Right lobe of liver (tissue), 4 donors: ENCODE results near the gene RICTOR.

Source experiments
- POLR2A ChIP-seq: fragments of 450-650 bp; IDR thresholded peaks from one replicate; pipeline ENCODE4 v1.6.1; 2017; ENCODE audit warnings: antibody characterized with exemption, mild to moderate bottlenecking
- TF ChIP-seq, protein P1 (sequence below), 4 donors: fragments of 200-600 bp in 3 of 4; fragments of 450-650 bp in 1 of 4; IDR thresholded peaks; one replicate each; pipeline versions ENCODE4 v1.5.1 to v1.8.0; 2016 to 2022; ENCODE audit warnings: antibody characterized with exemption in 4 of 4, mild to moderate bottlenecking in 2 of 4
- donor health status: DM: no; HTN: no; CAD: no.
- donor health status: DM: no; HTN: no; CAD: no.
- donor health status: DM: no; HTN: yes; CAD: no.

DNA sequence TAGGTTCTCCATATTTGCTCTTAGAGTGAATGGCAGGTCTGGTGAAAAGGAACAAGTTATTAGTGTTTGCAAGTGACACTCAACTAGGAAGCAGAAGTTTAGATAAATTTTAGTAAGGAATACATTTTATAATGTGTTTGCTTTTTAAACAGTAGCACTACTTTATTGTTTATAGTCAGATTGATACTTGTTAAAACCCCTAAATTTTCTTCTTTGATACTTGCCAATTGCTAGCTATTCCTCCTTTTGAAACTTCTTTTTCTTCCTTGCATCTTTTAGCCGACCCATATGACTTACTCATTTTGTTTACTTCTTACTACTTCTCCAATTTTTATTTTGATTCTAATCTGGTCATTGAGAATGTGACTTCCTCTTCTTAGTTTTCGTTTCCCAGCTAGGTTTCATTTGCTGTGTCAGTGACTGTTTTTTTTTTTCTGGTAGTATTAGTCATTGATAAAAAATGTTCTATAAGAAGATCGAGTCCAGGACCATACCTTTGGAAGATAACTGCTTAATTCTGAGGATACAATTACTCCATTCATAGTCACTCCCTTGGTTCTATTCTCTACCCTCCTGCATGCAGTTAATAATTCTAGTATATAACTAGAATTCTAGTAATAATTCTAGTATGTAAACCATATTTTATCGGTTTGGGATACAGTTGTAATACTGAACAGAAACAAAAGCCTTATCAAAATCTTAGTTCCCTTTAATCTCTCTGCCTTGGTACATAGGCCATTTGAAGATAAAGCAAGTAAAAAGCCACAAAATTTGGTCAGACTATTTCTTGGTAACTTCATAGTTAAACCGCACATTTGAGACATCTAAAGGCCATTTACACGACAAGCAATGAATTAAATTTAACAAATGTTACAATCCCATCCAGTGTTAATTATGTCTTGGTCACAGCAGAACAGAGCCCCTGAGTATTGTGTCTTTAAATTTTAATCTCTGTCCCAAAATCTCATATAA is 2.8 kb upstream of the RICTOR start:
- TF ChIP-seq, protein P1, sequence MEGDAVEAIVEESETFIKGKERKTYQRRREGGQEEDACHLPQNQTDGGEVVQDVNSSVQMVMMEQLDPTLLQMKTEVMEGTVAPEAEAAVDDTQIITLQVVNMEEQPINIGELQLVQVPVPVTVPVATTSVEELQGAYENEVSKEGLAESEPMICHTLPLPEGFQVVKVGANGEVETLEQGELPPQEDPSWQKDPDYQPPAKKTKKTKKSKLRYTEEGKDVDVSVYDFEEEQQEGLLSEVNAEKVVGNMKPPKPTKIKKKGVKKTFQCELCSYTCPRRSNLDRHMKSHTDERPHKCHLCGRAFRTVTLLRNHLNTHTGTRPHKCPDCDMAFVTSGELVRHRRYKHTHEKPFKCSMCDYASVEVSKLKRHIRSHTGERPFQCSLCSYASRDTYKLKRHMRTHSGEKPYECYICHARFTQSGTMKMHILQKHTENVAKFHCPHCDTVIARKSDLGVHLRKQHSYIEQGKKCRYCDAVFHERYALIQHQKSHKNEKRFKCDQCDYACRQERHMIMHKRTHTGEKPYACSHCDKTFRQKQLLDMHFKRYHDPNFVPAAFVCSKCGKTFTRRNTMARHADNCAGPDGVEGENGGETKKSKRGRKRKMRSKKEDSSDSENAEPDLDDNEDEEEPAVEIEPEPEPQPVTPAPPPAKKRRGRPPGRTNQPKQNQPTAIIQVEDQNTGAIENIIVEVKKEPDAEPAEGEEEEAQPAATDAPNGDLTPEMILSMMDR (IDR thresholded peaks at IDR 0.05): no peak
- TF ChIP-seq POLR2A: no peak
